Measurements from ENCODE around the gene EIF2B5.

The EIF2B5 gene

DNA sequence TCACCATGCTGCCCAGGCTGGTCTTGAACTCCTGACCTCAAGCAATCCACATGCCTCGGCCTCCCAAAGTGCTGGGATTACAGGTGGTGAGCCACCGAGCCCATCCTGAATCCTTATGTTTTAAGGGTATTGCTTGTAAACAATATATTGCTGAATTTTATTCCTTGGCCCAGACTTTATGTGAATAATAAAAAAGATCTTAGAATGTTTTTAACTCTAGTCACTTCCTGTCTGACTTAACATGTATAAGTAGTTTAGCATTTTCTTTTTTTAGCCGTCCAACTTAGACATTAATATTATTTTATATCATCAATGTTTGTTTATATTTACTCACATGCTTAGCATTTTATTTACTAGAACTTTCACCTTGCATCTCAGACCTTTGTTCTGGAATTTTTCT, 9.2 kb upstream of the EIF2B5 start:
- no peak overlapping the region for H3K4me3 ChIP-seq (ENCODE audit: low read depth in 1 of 2, low read length in 2 of 2)
- H3K4me1 ChIP-seq (ENCODE audit: insufficient read depth, low read length) = no peaks in the 10 kb centered on the region
- H2AFZ ChIP-seq (ENCODE audit: low read depth, low read length) = no peak overlapping the region
- H4K20me1 ChIP-seq (ENCODE audit: insufficient read depth, low read length) = no peaks in the 10 kb centered on the region
- H3K36me3 ChIP-seq (ENCODE audit: insufficient read depth, low read length) = no peaks in the 10 kb centered on the region
- H3K9me3 ChIP-seq (ENCODE audit: insufficient read depth, low read length, severe bottlenecking) = no peaks in the 10 kb centered on the region
- no peak for ATAC-seq (ENCODE audit: insufficient read depth, low read depth)
- no peaks in the 10 kb centered on the region for H3K79me2 ChIP-seq (ENCODE audit: insufficient read depth, low read length)
- no peak overlapping the region for H3K27ac ChIP-seq (ENCODE audit: low read length)
- no peak overlapping the region for H3K9ac ChIP-seq (ENCODE audit: low read depth, low read length)
- DNase-seq = no peak
- TF ChIP-seq, protein P1, sequence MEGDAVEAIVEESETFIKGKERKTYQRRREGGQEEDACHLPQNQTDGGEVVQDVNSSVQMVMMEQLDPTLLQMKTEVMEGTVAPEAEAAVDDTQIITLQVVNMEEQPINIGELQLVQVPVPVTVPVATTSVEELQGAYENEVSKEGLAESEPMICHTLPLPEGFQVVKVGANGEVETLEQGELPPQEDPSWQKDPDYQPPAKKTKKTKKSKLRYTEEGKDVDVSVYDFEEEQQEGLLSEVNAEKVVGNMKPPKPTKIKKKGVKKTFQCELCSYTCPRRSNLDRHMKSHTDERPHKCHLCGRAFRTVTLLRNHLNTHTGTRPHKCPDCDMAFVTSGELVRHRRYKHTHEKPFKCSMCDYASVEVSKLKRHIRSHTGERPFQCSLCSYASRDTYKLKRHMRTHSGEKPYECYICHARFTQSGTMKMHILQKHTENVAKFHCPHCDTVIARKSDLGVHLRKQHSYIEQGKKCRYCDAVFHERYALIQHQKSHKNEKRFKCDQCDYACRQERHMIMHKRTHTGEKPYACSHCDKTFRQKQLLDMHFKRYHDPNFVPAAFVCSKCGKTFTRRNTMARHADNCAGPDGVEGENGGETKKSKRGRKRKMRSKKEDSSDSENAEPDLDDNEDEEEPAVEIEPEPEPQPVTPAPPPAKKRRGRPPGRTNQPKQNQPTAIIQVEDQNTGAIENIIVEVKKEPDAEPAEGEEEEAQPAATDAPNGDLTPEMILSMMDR (IDR thresholded peaks at IDR 0.05; ENCODE audit: borderline replicate concordance, extremely low read depth, low read length, poor library complexity, severe bottlenecking) = no peak
- no peak for TF ChIP-seq EZH2 (IDR thresholded peaks at IDR 0.05; ENCODE audit: borderline replicate concordance, low read depth, low read length, severe bottlenecking)
- no peaks in the 10 kb centered on the region for H3K27me3 ChIP-seq (ENCODE audit: insufficient read depth, low read length, poor library complexity)
- no peak overlapping the region for H3K4me2 ChIP-seq (ENCODE audit: insufficient read depth, low read length)

DNA sequence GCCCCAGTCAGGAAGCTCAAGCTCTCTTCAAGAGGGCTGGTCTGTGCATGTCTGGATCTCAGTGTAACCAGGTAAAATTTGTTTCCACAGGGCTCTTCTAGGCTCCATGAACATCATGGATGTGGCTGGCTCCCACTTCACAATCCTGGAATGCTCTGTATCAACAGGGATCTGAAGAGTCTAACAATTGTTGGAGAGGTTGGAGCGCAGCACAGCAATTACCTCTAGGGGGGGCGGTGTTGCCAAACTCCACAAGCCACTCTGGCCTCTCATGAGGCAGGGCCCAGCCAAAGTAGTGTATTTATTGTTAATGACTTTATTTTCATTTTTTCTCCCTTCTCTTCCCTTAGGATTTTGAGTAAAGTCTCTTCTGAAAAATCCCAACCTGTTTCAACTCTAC, 6.1 kb upstream of the EIF2B5 start:
- ATAC-seq (ENCODE audit: insufficient read depth, low read depth) = peak; percentile 61; the same call in 2 of the 3 replicates
- Histone ChIP-seq H4K20me1 (ENCODE audit: insufficient read depth, low read length) (no peaks in the 10 kb centered on the region), H3K79me2 (ENCODE audit: insufficient read depth, low read length) (0 out of 2 replicates have a peak, but pooled peaks cover 4% of the 10 kb centered on the region), H3K4me2 (ENCODE audit: insufficient read depth, low read length) (no peak overlapping the region), H3K9me3 (ENCODE audit: insufficient read depth, low read length, severe bottlenecking) (no peaks in the 10 kb centered on the region), H3K4me1 (ENCODE audit: insufficient read depth, low read length) (peaks cover 11% of the 10 kb centered on the region), H3K27ac (ENCODE audit: low read length) (no peak overlapping the region), H3K9ac (ENCODE audit: low read depth, low read length) (no peak overlapping the region), H3K36me3 (ENCODE audit: insufficient read depth, low read length) (no peaks in the 10 kb centered on the region), H2AFZ (ENCODE audit: low read depth, low read length) (no peak overlapping the region), H3K27me3 (ENCODE audit: insufficient read depth, low read length, poor library complexity) (no peaks in the 10 kb centered on the region), H3K4me3 (ENCODE audit: low read depth in 1 of 2, low read length in 2 of 2) (no peak overlapping the region)
- TF ChIP-seq, protein P1 (IDR thresholded peaks at IDR 0.05; ENCODE audit: borderline replicate concordance, extremely low read depth, low read length, poor library complexity, severe bottlenecking) = peak; percentile 53
- no peak for TF ChIP-seq EZH2 (IDR thresholded peaks at IDR 0.05; ENCODE audit: borderline replicate concordance, low read depth, low read length, severe bottlenecking)
- peak; percentile 17 for DNase-seq

DNA sequence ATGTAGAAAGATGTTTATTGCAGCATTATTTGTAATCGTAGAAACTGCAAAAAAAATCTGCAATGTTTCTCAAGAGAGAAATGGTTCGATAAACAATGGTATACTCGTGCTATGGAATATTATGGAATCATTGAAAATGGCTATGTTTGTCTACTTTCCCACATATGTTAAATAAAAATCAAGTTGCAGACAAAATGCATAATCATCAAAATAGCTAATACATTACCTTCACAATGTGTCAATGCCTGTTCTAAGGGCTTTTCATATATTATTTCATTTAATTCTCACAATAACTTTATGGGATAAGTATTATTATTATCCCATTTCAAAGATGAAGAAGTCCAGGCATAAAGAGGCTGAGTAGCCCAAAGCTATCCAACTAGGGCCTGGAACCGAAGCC, 2.2 kb upstream of the EIF2B5 start:
- peak overlapping the region; percentile 93; the same call in 1 of the 2 replicates for H3K4me2 ChIP-seq (ENCODE audit: insufficient read depth, low read length)
- ATAC-seq (ENCODE audit: insufficient read depth, low read depth) = no peak
- H3K4me3 ChIP-seq (ENCODE audit: low read depth in 1 of 2, low read length in 2 of 2) = no peak overlapping the region

More for the DNA sequence above, 2.2 kb upstream of the EIF2B5 start:
- TF ChIP-seq EZH2 (IDR thresholded peaks at IDR 0.05; ENCODE audit: borderline replicate concordance, low read depth, low read length, severe bottlenecking) = no peak
- TF ChIP-seq, protein P1 (IDR thresholded peaks at IDR 0.05; ENCODE audit: borderline replicate concordance, extremely low read depth, low read length, poor library complexity, severe bottlenecking) = no peak
- H3K9me3 ChIP-seq (ENCODE audit: insufficient read depth, low read length, severe bottlenecking) = no peaks in the 10 kb centered on the region
- DNase-seq = no peak
- no peak overlapping the region for H3K9ac ChIP-seq (ENCODE audit: low read depth, low read length)
- H3K27me3 ChIP-seq (ENCODE audit: insufficient read depth, low read length, poor library complexity) = no peaks in the 10 kb centered on the region
- peaks cover 16% of the 10 kb centered on the region for H3K36me3 ChIP-seq (ENCODE audit: insufficient read depth, low read length)
- peaks cover 14% of the 10 kb centered on the region; the same call in 1 of the 2 replicates for H4K20me1 ChIP-seq (ENCODE audit: insufficient read depth, low read length)
- H3K79me2 ChIP-seq (ENCODE audit: insufficient read depth, low read length) = peaks cover 43% of the 10 kb centered on the region
- H2AFZ ChIP-seq (ENCODE audit: low read depth, low read length) = peak overlapping the region; percentile 96; the same call in 1 of the 2 replicates
- no peak overlapping the region for H3K27ac ChIP-seq (ENCODE audit: low read length)
- peaks cover 37% of the 10 kb centered on the region for H3K4me1 ChIP-seq (ENCODE audit: insufficient read depth, low read length)

All from DND-41 (cell line).